ENCODE results near the gene NCK1.
"Not testable (repeated sequence)": the region's sequence is repeated elsewhere in the genome, so short reads cannot be mapped to it uniquely, and the experiment has no call there.

GRCh38 chr3:136872258-136872657 lies 10.2 kb downstream of the NCK1 start:
- not testable (repeated sequence) for TF ChIP-seq CTCF (conservative IDR thresholded peaks at IDR 0.05; ENCODE audit: low read depth, low read length); EZH2phosphoT487 (IDR thresholded peaks at IDR 0.05; ENCODE audit: borderline replicate concordance, low read length); EZH2 (IDR thresholded peaks at IDR 0.05; ENCODE audit: low read length, unreplicated experiment)

All from PC-3 (cell line).